ENCODE data around the gene APCS. TPM values are rescaled to one million over a fixed set of nuclear protein-coding genes. Genes with fewer than 3 reads are reported as not detected.

The APCS gene
- total RNA-seq, 1 donor from 2014 or later: not detected

DNA sequence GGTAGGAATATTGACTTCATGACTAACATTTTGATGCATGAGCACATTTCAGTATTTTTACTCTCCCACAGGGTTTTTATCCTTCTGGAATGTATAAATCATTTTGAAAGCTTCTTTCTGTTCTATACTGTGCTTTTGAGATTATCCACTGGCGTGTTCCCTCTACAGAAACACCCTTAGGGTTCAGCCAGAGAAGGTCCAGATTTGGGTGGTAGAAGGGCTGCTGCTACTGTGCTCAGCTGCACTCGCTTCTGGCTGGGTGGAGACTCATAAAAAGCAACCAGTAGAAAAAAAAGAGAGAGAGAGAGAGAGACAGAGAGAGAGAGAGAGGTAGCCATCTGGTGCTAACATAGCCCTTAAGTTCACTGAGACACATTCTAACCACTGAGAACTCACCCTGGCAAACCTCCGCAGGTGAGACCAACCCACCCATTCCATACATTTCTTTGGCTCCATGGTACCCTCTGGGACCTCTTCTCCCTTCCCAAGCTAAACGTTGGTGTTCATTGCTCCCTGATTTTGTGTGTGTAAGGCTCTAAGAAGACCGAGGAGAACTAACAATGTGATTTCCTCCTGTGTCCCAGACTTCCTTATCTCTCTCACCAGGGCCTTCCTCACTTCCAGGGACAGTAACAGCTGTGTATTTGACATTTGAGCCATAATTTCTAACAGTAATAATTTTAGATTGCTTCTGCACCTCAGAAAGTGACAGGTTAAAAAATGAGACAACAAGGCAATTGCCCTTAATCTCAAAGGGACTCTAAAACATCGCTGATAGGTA lies 7.2 kb downstream of the APCS start:
- Mint-ChIP-seq H3K4me1 (ENCODE audit: low read depth) (no peaks in the 10 kb centered on the region), H3K27me3 (ENCODE audit: low read depth) (peaks cover 3% of the 10 kb centered on the region), H3K36me3 (ENCODE audit: low read depth) (no peaks in the 10 kb centered on the region), H3K9me3 (no peaks in the 10 kb centered on the region), H3K4me3 (ENCODE audit: low read depth) (no peak overlapping the region), H3K27ac (no peak overlapping the region)
- intact Hi-C loops (cut with micrococcal nuclease): no loop called here
- DNase-seq (ENCODE audit: low spot score): no peak

DNA sequence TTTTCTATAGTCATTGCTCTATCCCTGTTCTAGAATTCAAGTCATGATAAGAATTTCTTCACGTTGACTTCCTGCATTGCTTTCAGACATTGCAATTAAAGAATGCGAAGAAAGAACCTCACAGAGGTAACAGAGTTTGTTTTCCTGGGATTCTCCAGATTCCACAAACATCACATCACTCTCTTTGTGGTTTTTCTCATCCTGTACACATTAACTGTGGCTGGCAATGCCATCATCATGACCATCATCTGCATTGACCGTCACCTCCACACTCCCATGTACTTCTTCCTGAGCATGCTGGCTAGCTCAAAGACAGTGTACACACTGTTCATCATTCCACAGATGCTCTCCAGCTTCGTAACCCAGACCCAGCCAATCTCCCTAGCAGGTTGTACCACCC lies 10.6 kb downstream of the APCS start:
- intact Hi-C loops (cut with micrococcal nuclease): no loop called here
- Mint-ChIP-seq H3K27ac (no peak overlapping the region), H3K36me3 (ENCODE audit: low read depth) (no peaks in the 10 kb centered on the region), H3K4me3 (ENCODE audit: low read depth) (no peak overlapping the region), H3K9me3 (no peaks in the 10 kb centered on the region), H3K27me3 (ENCODE audit: low read depth) (peaks cover 3% of the 10 kb centered on the region), H3K4me1 (ENCODE audit: low read depth) (no peaks in the 10 kb centered on the region)
- no peak for DNase-seq (ENCODE audit: low spot score)

DNA sequence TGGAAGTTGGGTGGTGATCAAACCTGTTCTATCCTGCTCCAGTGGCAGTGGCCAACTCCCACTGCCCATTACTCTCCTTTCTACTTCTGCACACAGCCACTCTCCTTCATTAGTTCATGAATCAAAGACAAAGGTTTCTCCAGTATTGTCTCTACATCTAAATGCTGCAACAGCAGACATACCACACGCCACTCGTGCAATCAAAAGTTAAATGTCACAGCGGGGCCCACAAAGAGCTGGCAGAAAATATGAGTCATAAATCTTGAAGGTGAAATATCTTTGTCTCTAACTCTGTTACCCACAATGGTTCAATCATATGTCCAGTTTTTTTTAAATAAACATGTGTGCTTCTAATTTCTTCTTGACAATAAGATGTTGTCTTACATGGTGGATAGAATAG lies 13.3 kb downstream of the APCS start:
- H3K4me3 Mint-ChIP-seq (ENCODE audit: low read depth): no peak overlapping the region
- H3K27ac Mint-ChIP-seq: no peak overlapping the region
- no peaks in the 10 kb centered on the region for H3K4me1 Mint-ChIP-seq (ENCODE audit: low read depth)
- no peaks in the 10 kb centered on the region for H3K9me3 Mint-ChIP-seq
- H3K27me3 Mint-ChIP-seq (ENCODE audit: low read depth): no peaks in the 10 kb centered on the region
- no peak for DNase-seq (ENCODE audit: low spot score)
- H3K36me3 Mint-ChIP-seq (ENCODE audit: low read depth): no peaks in the 10 kb centered on the region
- intact Hi-C loops (cut with micrococcal nuclease): no loop called here

DNA sequence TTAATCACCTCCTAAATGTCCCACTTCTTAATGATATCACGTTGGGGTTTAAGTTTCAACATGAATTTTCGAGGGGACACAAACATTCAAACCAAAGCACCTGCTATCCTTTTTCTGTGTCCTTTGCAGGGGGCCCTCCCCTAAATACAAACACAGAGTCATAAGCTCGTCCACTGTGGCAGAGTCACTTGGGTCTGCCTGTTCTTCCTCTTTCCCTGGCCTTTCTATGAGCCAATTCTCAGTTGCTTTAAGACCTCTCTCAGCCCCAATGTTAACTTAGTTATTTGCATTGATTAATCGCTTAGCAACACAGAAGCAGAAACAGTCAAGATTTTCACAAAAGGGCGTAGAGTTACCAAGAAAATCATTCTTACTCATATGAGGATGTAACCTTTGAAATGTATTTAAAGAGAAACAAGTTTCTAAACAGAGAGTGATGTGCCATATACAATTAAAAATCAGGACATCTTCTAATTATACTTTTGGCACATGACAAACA lies 14.9 kb downstream of the APCS start:
- Mint-ChIP-seq H3K36me3 (ENCODE audit: low read depth) (no peaks in the 10 kb centered on the region), H3K9me3 (no peaks in the 10 kb centered on the region), H3K27me3 (ENCODE audit: low read depth) (no peaks in the 10 kb centered on the region), H3K4me3 (ENCODE audit: low read depth) (no peak overlapping the region), H3K27ac (no peak overlapping the region), H3K4me1 (ENCODE audit: low read depth) (no peaks in the 10 kb centered on the region)
- intact Hi-C loops (cut with micrococcal nuclease): no loop called here
- DNase-seq (ENCODE audit: low spot score): no peak

DNA sequence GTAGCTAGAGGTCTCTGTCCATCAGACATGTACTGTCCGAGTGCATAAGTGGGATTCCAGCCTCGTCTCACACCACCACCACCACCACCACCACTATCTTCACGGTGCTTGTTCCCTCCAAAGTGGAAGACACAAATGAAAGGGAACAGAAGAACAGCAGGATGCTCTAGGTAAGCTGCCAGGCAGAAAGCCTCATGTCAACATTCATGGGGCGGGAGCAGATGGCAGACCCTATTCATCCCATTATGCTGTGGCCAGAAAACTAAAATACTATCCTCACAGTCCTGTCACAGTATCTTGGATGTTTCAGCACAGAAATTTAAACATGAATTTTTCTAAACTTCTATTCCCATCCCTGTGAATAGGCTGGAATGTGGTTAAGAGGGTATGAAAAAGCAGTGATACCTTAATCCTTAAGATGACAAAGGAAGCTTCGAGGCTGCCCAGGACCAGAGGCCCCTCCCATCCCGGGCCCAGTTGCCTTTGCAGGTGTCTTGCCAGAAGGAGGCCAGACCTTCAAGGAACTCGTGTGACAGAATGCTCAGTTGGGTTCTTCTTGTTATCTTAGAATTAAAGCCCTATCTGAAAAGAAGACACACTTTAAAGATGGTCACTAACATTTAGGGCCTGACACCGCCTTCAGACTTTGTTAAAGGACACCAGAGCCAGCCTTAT lies 24.7 kb downstream of the APCS start:
- Mint-ChIP-seq H3K4me1 (ENCODE audit: low read depth) (no peaks in the 10 kb centered on the region), H3K4me3 (ENCODE audit: low read depth) (no peak overlapping the region), H3K9me3 (peaks cover 3% of the 10 kb centered on the region), H3K27ac (no peak overlapping the region), H3K36me3 (ENCODE audit: low read depth) (no peaks in the 10 kb centered on the region), H3K27me3 (ENCODE audit: low read depth) (no peaks in the 10 kb centered on the region)
- intact Hi-C loops (cut with micrococcal nuclease): no loop called here
- DNase-seq (ENCODE audit: low spot score): no peak

DNA sequence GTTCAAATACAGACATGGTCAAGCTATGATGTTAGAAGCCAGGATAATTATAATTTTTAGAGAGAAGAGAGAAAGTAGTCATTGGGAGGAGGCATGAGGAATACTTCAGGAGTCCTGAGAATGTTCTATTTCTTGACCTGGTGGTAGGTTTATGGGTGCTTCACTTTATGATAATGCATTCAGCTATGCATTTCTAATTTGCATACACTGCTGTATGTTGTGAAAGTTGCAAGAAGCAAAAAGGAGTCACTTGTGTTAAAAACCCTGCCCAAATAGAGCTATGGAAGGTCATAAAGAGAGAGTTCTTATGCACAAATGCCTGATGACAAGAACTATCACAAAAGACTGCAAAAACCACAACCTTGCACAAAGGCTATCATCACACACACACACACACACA lies 45.3 kb downstream of the APCS start:
- no peaks in the 10 kb centered on the region for H3K36me3 Mint-ChIP-seq (ENCODE audit: low read depth)
- intact Hi-C loops (cut with micrococcal nuclease): no loop called here
- peaks cover 2% of the 10 kb centered on the region for H3K27me3 Mint-ChIP-seq (ENCODE audit: low read depth)
- no peaks in the 10 kb centered on the region for H3K4me1 Mint-ChIP-seq (ENCODE audit: low read depth)
- H3K9me3 Mint-ChIP-seq: no peaks in the 10 kb centered on the region
- H3K4me3 Mint-ChIP-seq (ENCODE audit: low read depth): no peak overlapping the region
- DNase-seq (ENCODE audit: low spot score): no peak
- H3K27ac Mint-ChIP-seq: no peak overlapping the region

Other genes with a start within 250 kb of the APCS start
- gene OR10J4, start 155.6 kb upstream of the APCS start, total RNA-seq: not detected in 2 replicates
- gene OR10J1, start 148.1 kb upstream of the APCS start, total RNA-seq: not detected in 2 replicates
- not detected in 2 replicates for gene OR10J5, start 51.8 kb upstream of the APCS start, total RNA-seq
- gene CRP, start 126.8 kb downstream of the APCS start, total RNA-seq: not detected in 2 replicates
- gene DUSP23, start 193.1 kb downstream of the APCS start, total RNA-seq: 26.2 and 32.6 TPM in 2 replicates
- not detected in 2 replicates for gene FCRL6, start 214.5 kb downstream of the APCS start, total RNA-seq
- gene SLAMF8, start 239.0 kb downstream of the APCS start, total RNA-seq: 0.34 and 0.71 TPM in 2 replicates